NOMO-1 treated with dmso at 0.1 percent for 144 hours (cell line): ENCODE measurements around the gene ADARB1.

ENCODE experiments used
- DNase-seq: peaks from one replicate; lab custom pipeline; 2025; ENCODE audit not compliant: unreplicated experiment; lab: John Stamatoyannopoulos, UW

The ADARB1 gene

DNA sequence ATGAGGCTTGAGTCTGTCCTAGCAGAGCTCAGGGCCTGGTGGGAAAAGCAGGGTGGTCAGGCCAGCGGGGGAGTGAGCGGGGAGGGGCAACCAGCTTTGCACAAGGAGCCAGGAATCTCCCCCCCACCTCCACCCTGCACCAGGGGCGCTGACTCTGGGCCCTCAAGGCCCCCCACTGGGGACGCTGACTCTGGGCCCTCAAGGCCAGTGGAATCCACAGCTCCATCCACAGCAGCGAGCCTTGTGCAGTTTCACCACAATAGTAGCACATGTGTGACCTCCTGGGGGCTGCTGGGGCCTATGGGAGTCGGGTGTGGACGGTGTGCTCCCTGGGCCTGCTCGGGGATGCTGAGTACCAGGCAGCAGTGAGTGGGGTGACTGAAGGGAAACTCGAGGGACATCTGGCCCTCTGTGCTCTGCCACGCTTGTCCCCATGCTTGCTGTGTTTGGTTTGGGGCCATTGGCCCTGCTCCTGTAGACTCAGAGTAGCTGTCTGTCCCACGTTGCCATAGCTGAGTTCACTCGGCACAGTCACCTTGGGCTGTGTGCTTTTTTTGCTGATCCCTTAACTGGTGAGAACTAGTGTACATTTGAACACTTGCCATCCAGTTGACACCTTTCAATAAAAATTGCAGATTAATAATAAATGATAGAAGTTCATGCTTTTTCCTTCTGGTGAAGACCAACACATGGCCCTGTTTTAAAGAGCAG lies 89.2 kb downstream of the ADARB1 start:
- no peak for DNase-seq

DNA sequence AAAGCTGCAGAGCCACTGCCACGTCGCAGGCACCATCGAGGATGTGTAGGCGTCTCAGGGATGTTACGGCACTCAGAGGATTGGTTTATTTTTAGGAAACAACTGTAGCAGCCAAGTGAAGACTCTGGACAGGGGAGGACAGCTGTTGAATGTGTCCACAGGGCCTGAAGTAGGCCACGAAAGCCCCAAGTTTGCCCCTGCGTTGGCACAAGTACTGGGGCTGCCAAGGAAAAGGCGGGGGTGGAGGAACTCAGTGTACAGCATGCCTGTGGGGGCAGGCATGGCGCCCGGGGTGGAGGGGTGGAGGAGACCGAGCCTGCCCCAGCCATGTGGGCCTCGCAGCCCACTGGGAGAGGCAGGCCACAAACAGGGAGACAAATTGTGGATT lies 89.7 kb downstream of the ADARB1 start:
- DNase-seq, result no peak

DNA sequence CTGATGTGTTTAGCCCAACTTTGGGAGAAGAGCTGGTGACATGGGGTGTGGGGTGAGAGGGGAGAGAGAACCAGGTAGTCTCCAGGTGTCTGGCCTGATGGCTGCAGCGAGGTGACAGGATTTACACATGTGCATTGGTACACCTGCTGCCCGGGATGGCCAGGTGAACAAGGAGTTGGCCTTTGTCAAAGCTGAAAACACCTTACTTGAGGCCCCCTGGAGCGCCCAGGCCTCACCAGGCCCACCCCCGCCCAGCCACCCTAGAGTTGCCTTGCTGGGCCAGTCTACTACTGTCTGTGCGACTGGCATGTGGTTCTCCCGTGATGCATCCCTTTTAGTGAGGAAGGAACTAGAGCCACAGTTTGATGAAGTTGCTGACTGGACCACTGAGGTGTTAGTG lies 90.5 kb downstream of the ADARB1 start:
- DNase-seq, result no peak

DNA sequence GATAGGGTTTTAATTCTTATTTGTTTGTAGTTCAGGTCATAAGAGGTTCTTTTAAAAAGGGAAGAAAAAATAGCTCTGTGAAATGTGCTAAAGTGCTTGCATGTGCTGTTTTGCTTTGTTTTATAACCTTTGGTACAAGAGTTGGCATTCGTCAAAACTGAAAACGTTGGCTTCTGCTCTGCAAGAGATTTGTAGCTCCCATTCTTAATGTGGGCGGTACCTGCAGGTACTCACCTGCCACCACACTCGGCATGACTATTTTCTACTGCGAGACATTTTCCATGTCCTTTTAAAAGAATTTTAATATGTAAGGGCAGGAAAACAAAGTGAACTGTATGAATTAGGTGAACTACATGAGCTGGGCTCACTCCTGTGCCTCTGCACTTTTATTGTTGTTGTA lies 92.6 kb downstream of the ADARB1 start:
- DNase-seq, result no peak

DNA sequence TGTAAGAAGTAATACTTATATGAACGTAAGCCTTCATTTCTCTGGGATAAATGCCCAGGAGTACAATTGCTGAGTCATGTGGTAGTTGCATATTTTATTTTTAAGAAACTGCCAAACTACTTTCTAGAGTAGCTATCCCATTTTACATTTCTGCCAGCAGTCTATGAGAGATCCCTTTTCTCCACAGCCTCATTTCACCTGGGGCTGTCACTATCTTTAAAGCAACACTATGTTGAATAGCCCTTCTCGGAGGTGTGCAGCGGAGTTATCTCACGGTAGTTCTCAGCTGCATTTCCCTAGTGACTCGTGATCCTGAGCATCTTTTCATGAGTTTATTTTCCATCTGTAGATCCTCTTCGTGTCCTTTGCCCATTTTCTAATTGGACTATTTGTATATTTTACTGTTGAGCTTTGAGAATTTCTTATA lies 93.4 kb downstream of the ADARB1 start:
- DNase-seq, result no peak

DNA sequence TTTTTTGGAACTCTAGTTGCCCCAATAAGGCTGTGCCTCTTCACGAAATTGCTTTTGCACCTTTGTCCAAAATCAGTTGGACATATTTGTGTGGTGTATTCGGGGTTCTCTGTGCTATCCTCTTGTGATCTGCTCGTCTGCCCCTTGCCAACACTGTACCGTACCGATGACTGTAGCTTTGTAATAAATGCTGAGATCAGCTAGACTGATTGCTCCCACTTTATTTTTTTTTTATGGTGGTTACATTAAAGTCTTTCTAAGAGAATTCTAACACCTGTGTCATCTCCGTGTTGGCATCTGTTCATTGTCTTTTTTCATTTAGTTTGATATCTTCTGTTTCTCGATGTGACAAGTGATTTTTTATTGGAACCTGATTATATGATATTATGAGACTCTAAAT lies 94.1 kb downstream of the ADARB1 start:
- DNase-seq, result no peak

DNA sequence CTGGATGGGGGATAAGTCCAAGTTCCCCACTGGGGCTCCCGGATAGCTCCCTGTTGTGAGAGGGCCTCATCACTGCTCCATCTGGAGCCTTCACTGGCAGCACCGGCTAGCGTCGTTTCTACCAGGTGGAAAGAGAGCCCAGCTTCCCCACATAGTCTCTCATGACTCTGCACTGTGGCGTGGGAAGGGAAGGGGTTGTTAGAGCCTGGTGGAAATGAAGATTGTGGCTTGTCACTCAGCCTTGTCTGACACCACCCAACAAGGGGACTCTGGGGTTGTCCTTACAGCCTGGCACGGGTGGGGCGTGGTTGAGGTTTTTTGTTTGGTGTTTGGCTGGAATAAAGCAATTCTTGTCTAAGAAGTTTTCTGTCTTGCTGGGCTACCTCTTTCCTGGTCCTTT lies 94.6 kb downstream of the ADARB1 start:
- no peak for DNase-seq

DNA sequence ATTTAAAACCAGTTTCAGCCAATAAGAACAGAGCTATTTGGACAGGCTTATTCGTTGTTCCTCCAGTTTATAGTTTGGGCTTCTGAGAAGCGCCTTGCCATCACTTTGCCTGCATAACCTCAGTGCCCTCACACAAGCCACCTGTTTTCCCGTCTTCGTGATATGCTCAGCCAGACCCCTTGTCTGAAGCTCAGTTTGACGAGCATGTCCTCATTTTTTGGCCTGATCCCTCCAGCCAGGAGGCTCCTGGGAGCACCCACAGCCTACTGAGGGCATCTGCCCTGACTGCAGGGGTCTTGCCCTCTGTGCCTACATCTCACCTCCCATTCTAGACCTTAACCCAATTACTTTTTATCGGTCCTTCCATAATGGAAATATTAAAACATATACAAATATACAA lies 95.3 kb downstream of the ADARB1 start:
- no peak for DNase-seq

DNA sequence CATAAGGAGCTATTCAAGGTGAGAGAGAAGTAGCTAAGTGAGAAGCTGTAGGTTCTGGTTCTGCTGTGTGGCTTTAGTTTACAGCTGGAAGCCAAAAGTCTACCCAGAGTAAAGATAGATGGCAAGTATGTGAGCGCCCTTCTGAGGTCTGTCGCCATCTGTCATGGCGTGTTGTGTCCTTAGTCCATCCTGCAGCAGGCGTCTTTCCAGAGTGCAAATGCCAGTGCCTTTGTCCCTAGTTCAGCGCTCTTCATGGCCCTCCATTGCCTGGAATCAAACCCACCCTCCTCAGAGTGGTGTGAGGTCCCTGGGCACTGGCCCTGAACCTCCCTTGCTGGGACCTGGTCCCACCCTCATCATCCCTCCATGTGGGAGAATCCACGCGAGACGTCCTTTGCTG lies 96.6 kb downstream of the ADARB1 start:
- no peak for DNase-seq

DNA sequence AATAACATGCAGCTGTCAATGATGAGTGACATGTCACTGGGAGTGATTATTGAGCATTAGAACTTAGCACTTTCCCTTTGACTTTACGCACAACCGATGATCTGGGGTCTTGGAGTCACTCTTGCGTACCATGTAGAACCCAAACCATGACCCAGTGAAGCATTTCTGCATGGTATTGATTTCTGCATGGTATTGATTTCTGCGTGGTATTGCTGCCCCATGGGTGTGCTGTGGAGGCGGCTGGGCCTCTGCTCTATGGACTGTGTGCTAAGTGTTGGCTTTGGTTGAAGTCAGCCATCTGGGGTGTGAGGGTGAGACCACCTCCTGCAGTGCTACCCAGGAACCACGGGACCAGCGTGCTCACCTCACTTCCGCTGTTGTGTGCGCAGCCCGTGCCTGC lies 98.0 kb downstream of the ADARB1 start:
- no peak for DNase-seq

DNA sequence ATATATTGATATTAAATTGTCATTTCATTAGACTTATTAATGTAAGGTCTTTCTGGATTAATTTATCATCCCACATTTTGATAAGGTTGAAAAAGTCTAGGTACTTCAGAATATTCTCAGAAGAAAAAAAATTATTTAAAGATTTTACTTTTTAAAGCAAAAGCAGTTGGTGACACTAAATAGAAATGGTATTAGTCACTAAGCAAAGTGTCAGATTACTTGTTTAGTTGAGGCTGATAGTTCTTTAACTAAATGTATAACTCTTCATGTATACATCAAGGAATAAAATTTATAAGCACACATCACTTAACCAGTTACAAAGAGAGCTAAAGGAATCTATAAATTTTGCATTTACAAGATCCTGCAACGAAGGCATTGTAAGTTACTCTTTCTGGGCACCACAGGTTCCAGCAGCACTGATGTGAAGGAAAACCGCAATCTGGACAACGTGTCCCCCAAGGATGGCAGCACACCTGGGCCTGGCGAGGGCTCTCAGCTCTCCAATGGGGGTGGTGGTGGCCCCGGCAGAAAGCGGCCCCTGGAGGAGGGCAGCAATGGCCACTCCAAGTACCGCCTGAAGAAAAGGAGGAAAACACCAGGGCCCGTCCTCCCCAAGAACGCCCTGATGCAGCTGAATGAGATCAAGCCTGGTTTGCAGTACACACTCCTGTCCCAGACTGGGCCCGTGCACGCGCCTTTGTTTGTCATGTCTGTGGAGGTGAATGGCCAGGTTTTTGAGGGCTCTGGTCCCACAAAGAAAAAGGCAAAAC lies 101.1 kb downstream of the ADARB1 start:
- DNase-seq, result no peak

DNA sequence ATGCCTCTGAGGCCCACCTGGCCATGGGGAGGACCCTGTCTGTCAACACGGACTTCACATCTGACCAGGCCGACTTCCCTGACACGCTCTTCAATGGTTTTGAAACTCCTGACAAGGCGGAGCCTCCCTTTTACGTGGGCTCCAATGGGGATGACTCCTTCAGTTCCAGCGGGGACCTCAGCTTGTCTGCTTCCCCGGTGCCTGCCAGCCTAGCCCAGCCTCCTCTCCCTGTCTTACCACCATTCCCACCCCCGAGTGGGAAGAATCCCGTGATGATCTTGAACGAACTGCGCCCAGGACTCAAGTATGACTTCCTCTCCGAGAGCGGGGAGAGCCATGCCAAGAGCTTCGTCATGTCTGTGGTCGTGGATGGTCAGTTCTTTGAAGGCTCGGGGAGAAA lies 101.8 kb downstream of the ADARB1 start:
- no peak for DNase-seq

DNA sequence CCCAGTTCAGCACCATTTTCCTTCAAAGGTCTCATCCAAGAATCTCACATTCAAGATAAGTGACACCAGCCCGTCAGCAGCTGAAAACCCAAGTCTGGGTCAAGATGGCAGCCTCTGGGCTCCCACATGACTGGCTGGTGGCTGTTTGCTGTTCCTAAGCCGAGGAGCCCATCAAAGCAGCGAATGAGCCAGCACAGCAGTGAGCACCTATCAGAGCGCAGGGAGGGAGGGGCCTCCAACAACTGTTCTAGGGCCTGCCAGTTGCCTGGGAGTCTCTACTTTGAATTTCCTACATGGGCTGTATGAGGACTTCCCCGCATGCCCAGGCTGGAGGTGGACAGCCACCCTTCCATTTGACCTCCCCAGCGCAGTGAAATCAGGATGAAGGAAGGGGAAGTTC lies 102.7 kb downstream of the ADARB1 start:
- DNase-seq, result no peak

DNA sequence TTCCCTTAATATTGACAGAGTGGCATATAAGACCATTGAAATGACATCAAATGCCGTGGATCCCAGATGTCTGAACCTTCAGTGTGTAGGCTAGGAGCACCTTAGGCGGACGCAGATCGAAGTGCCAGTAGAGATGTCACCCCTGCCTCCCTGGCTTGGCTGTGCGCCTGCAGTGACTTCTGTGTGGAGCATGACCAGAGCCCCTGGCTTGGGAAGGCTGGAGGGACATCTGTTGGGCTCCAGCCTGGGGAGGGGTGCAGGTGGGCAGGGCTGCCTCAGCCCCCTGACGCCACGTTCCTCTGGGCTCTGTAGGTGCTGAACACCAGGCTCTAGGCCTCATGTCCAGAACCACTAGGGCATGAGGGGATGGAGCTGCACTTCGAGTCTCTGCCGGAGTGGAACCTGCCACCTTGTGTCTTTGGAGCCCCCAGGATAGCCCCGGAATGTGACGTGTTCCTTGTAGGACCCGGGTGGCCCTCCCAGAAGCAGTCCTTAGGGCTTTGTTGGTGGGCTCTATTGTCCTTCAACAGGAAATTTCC lies 103.8 kb downstream of the ADARB1 start:
- DNase-seq, result no peak

DNA sequence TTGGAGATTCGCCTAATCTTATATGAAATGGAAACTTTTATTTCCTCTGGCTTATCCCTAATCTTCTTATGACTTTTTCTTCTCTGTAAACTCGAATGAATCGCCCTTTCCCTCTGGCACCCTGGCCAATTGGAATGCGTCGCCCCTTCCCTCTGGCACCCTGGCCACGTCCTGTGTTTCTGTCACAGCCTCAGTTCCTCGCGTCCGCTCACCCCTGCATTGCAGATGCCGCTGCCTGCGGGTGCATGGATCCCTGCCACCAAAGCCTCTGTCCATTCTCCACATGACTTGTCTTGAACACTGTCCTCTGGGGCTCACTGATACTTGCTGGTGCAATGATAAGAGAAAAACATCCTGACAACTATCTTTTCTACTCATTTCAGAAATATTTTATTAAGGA lies 104.6 kb downstream of the ADARB1 start:
- DNase-seq, result no peak

DNA sequence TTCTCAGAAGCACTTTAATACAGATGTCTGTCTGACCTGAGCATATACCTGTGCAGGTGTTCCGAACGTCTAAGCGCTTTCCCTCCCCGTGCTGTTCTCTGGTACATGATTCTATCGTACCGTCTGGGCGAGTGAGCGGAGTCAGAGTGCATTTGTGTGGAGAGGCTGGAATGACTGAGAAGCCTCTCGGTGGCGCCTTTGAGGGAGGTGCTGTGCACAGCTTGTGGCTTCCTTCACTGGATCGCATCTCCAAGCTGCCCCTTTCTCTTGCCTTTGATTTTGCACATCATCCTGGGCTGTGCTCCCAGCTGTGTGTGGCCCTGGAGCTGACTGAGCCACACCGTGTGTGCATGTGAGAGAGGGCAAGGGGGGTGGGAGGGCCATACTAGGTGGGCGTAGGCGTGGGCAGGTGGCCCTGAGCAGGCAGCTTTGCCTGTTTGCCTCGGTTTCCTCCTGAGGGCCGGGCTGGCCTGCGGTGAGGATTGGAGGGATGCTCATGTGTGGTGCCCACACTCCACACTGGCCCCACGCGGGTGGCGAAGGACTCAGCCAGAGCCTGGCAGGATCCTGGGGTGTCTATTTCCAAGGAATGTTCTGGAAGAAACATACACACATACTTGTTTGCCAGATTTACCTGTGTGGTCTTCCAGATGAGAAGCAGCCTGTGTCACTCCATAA lies 105.3 kb downstream of the ADARB1 start:
- DNase-seq, result no peak

DNA sequence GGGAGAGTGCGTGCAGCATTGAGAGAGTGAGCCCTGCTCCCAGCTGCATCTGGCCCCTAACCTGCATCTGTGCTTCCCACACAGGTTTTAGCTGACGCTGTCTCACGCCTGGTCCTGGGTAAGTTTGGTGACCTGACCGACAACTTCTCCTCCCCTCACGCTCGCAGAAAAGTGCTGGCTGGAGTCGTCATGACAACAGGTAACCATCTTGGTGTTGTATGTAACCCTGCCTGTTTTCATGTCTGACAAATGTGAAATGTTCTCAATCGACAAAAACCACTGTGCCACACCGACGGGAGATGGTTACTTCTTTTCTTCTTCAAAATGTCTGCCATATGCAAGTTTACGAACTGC lies 105.8 kb downstream of the ADARB1 start:
- DNase-seq, result no peak

DNA sequence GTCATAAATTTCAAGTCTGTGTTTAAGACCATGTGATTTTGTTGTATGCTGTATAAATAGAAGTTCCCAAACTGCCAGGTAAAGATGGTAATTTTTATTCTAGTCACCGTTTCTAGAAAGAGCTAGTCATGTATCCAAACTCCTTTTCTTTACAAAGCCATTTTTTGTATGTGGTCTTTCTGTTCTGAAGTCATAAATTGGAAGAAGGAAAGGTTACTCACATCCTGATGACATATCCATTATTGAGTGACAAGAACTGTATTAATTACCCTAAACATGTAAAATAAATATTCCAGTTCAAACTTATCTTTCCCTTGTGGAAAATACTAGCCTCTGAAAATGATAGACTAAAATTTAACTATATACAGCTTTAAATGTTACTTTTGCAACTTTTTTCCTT lies 108.6 kb downstream of the ADARB1 start:
- DNase-seq, result no peak

DNA sequence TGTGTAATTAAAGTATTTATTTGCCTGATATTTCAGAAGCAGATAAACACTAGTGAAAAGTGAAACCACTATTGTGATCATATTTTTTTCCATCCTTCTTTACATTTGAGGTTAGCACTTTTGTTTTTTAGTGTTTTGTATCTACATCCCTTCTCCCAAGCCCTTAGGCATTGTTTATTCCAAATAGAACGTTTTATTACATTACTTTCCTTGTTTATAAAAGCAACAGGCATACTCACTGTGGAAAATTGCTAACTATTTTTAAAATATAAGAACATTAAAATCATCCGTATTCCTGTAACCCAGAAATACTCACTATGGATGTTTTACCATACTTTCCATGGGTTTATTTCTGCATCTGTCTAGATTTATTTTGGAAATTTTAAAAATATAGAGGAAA lies 109.5 kb downstream of the ADARB1 start:
- DNase-seq, result no peak

DNA sequence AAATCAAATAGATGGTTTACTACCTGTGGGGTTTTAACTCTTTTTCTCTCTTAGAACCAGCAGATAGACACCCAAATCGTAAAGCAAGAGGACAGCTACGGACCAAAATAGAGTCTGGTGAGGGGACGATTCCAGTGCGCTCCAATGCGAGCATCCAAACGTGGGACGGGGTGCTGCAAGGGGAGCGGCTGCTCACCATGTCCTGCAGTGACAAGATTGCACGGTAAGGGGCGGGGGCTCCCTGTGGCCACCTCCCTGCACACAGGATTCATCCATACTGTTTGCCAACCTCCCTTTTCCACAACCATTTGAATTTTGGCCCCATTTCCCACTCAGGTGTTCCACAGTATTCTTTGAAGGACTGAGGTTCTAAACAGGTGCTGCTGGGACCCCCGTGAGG lies 110.5 kb downstream of the ADARB1 start:
- no peak for DNase-seq

DNA sequence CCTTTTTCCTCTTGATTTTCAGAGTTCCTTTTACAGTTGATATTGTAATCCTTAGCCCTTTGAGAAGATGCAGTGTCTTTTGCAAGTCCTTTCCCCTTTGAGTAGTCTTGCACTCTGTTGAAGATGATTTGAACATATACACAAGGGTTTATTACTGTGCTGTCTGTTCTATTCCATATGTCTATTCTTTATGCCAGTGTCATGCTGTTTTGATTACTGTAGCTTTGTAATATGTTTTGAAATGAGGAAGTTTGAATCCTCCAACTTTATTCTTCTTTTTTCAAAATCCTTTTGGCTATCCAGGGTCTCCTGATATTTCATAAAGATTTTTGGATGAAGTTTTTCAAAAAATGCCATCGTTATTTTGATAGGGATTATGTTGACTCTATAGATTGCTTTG lies 112.3 kb downstream of the ADARB1 start:
- no peak for DNase-seq

DNA sequence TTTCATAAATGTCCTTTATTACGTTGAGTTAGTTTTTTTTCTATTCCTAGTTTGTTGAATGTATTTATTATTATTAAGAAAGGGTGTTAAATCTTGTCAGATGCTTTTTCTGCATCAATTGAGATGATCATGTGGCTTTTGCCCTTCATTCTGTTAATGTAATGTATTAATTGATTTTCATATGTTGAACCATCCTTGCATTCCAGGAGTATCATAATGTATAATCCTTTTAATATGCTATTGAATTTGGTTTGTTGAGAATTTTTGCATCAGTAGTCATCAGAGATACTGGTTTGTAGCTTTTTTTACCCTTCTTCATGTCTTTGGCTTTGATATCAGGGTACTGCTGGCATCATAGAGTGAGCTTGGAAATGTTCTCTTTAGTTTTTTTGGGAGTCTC lies 113.3 kb downstream of the ADARB1 start:
- DNase-seq, result no peak
